ENCODE measurements around the gene LUZP1.

DNA sequence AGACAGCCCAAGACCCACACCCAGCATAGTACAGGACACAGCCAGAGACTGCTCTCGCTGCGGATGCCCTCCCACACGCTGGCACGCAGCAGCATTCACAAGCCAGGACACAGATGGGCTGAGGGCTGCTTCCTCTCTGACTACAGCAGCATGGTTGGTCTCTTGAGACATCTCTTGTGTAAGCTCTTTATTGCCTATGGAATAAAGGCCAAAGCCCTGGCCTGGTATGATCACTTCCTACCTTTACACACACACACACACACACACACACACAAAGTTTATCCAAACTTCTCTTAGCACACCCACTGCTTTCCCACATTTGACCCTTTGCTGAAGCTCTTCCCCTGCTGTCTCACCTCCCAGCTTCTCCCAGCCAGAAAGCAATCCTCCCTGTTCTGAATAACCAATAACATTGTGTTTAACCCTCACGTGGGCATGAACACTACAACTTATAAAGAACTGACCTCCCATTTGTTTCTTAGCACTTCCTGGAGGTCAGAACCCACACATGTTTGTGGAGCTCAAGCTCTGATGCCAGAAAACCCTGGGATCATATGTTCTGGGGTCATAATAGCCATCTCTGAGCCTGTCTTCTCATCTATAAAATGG is 1.2 kb upstream of the LUZP1 start:
- TF ChIP-seq, protein P1, sequence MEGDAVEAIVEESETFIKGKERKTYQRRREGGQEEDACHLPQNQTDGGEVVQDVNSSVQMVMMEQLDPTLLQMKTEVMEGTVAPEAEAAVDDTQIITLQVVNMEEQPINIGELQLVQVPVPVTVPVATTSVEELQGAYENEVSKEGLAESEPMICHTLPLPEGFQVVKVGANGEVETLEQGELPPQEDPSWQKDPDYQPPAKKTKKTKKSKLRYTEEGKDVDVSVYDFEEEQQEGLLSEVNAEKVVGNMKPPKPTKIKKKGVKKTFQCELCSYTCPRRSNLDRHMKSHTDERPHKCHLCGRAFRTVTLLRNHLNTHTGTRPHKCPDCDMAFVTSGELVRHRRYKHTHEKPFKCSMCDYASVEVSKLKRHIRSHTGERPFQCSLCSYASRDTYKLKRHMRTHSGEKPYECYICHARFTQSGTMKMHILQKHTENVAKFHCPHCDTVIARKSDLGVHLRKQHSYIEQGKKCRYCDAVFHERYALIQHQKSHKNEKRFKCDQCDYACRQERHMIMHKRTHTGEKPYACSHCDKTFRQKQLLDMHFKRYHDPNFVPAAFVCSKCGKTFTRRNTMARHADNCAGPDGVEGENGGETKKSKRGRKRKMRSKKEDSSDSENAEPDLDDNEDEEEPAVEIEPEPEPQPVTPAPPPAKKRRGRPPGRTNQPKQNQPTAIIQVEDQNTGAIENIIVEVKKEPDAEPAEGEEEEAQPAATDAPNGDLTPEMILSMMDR (IDR thresholded peaks at IDR 0.05): no peak
- TF ChIP-seq POLR2A (IDR thresholded peaks at IDR 0.05): no peak

All from ovary (tissue), 3 donors.